Body of pancreas (tissue), 4 donors: Measurements from ENCODE around the gene TEKT3.

Source experiments
- POLR2A ChIP-seq, 3 donors: fragments of 450-650 bp; IDR thresholded peaks; one replicate each; pipeline ENCODE4 v1.6.1; 2016; ENCODE audit warnings: antibody characterized with exemption in 3 of 3, mild to moderate bottlenecking in 2 of 3
- TF ChIP-seq, protein P1 (sequence below), 7 experiments: fragments of 450-650 bp in 4 of 7; fragments of 200-600 bp in 3 of 7; sonication (generic) in 3 of 7; IDR thresholded peaks; one replicate each; pipeline ENCODE4 v1.5.1; 2016 to 2019; ENCODE audit warnings: antibody characterized with exemption in 7 of 7

DNA sequence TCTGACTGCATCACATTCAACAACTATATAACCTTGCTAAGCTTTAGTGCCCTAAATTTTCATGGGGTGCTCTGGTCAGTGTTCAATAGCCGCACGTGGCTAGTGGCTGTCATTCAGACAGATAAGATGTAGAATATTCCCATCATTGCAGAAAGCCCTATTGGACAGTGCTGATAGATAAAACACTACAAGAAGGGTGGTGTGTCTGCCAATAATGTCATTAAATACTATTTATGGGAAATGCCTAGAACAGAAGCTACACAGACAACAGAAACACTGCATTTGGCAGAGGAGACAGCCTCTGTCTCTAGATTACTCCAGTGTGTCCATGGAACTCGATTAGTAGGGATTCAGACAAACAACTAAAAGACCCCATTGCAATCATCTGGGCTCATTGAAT lies 47.8 kb downstream of the TEKT3 start:
- TF ChIP-seq, protein P1, sequence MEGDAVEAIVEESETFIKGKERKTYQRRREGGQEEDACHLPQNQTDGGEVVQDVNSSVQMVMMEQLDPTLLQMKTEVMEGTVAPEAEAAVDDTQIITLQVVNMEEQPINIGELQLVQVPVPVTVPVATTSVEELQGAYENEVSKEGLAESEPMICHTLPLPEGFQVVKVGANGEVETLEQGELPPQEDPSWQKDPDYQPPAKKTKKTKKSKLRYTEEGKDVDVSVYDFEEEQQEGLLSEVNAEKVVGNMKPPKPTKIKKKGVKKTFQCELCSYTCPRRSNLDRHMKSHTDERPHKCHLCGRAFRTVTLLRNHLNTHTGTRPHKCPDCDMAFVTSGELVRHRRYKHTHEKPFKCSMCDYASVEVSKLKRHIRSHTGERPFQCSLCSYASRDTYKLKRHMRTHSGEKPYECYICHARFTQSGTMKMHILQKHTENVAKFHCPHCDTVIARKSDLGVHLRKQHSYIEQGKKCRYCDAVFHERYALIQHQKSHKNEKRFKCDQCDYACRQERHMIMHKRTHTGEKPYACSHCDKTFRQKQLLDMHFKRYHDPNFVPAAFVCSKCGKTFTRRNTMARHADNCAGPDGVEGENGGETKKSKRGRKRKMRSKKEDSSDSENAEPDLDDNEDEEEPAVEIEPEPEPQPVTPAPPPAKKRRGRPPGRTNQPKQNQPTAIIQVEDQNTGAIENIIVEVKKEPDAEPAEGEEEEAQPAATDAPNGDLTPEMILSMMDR (IDR thresholded peaks at IDR 0.05): no peak
- TF ChIP-seq POLR2A (IDR thresholded peaks at IDR 0.05): no peak
